ENCODE results near the gene KMT2E. TPM values are rescaled to one million over a fixed set of nuclear protein-coding genes. Genes with fewer than 3 reads are reported as not detected.
"Not testable (repeated sequence)": the region's sequence is repeated elsewhere in the genome, so short reads cannot be mapped to it uniquely, and the experiment has no call there.

KMT2E gene
- total RNA-seq, 1 donor from 2014 or later, result 139 TPM

- no peak for DNase-seq (ENCODE audit: low read depth)
Observed at GRCh38 chr7:105026750-105027149, 12.7 kb downstream of the KMT2E start.

GRCh38 chr7:105027176-105027853 lies 13.3 kb downstream of the KMT2E start:
- DNase-seq (ENCODE audit: low read depth), result no peak

- no peak for DNase-seq (ENCODE audit: low read depth)
Observed at GRCh38 chr7:105028004-105028403, 14.0 kb downstream of the KMT2E start.

GRCh38 chr7:105028941-105029340 lies 14.9 kb downstream of the KMT2E start:
- DNase-seq (ENCODE audit: low read depth), result not testable (repeated sequence)

GRCh38 chr7:105030447-105030846 lies 16.4 kb downstream of the KMT2E start:
- no peak for DNase-seq (ENCODE audit: low read depth)

- no peak for DNase-seq (ENCODE audit: low read depth)
Observed at GRCh38 chr7:105032553-105033214, 18.7 kb downstream of the KMT2E start.

GRCh38 chr7:105035349-105035748 lies 21.3 kb downstream of the KMT2E start:
- DNase-seq (ENCODE audit: low read depth), result no peak

- DNase-seq (ENCODE audit: low read depth), result no peak
Observed at GRCh38 chr7:105036217-105037168, 22.5 kb downstream of the KMT2E start.

- DNase-seq (ENCODE audit: low read depth), result no peak
Observed at GRCh38 chr7:105037319-105037718, 23.3 kb downstream of the KMT2E start.

- no peak for DNase-seq (ENCODE audit: low read depth)
Observed at GRCh38 chr7:105044449-105045070, 30.6 kb downstream of the KMT2E start.

GRCh38 chr7:105046414-105046813 lies 32.4 kb downstream of the KMT2E start:
- peak; percentile 82 for DNase-seq (ENCODE audit: low read depth)

- DNase-seq (ENCODE audit: low read depth), result no peak
Observed at GRCh38 chr7:105047932-105048331, 33.9 kb downstream of the KMT2E start.

- no peak for DNase-seq (ENCODE audit: low read depth)
Observed at GRCh38 chr7:105050493-105050892, 36.5 kb downstream of the KMT2E start.

- DNase-seq (ENCODE audit: low read depth), result not testable (repeated sequence)
Observed at GRCh38 chr7:105050899-105051298, 36.9 kb downstream of the KMT2E start.

- DNase-seq (ENCODE audit: low read depth), result no peak
Observed at GRCh38 chr7:105055084-105055483, 41.1 kb downstream of the KMT2E start.

GRCh38 chr7:105055621-105056020 lies 41.6 kb downstream of the KMT2E start:
- DNase-seq (ENCODE audit: low read depth), result no peak

GRCh38 chr7:105057472-105057871 lies 43.5 kb downstream of the KMT2E start:
- no peak for DNase-seq (ENCODE audit: low read depth)

GRCh38 chr7:105060437-105060836 lies 46.4 kb downstream of the KMT2E start:
- no peak for DNase-seq (ENCODE audit: low read depth)

- DNase-seq (ENCODE audit: low read depth), result no peak
Observed at GRCh38 chr7:105060923-105061322, 46.9 kb downstream of the KMT2E start.

GRCh38 chr7:105065104-105065503 lies 51.1 kb downstream of the KMT2E start:
- DNase-seq (ENCODE audit: low read depth), result no peak

- no peak for DNase-seq (ENCODE audit: low read depth)
Observed at GRCh38 chr7:105067691-105068090, 53.7 kb downstream of the KMT2E start.

- no peak for DNase-seq (ENCODE audit: low read depth)
Observed at GRCh38 chr7:105068886-105069285, 54.9 kb downstream of the KMT2E start.

Measured in renal cortical epithelial cell (primary cell).